HG03432 (cell line): ENCODE data around the gene WRAP73.

Experiments
- ATAC-seq: cut with Tn5 transposase; IDR thresholded peaks from one replicate; pipeline ENCODE4 v1.9.1; 2021; ENCODE audit warnings: mild to moderate bottlenecking, moderate library complexity; ENCODE audit not compliant: unreplicated experiment

Gene WRAP73

GRCh38 chr1:3617806-3618345, 32.0 kb downstream of the WRAP73 start:
- ATAC-seq = no peak

- ATAC-seq = no peak
Measured at GRCh38 chr1:3616861-3617260, 33.0 kb downstream of the WRAP73 start.

- no peak for ATAC-seq
Measured at GRCh38 chr1:3614755-3615742, 34.9 kb downstream of the WRAP73 start.

DNA sequence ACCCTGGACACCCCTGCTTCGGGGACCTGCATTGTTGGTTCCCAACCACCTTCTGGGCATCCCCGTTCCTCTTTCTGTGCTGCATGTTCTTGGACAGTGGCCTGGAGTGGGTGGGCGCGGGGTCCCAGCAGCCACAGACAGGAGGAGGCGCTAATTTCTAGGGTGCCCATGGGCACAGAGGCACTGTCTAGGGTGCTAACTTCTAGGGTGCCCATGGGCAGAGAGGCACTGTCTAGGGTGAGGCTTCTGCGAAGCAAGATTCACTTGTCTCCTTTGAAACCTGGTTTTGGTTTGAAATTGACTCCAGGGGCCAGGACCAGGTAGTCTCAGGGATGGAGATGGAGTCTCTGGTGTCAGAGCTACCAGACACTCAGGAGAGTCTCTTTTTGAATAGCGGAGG, 37.8 kb downstream of the WRAP73 start:
- no peak for ATAC-seq

GRCh38 chr1:3611170-3612019, 38.5 kb downstream of the WRAP73 start, which contains the start of gene MEGF6:
TSS of gene MEGF6 (minus strand) at chr1:3611508. CDS start at chr1:3611268, 240 bp downstream.
- ATAC-seq = no peak

- no peak for ATAC-seq
Measured at GRCh38 chr1:3610527-3611169, 39.3 kb downstream of the WRAP73 start.

DNA sequence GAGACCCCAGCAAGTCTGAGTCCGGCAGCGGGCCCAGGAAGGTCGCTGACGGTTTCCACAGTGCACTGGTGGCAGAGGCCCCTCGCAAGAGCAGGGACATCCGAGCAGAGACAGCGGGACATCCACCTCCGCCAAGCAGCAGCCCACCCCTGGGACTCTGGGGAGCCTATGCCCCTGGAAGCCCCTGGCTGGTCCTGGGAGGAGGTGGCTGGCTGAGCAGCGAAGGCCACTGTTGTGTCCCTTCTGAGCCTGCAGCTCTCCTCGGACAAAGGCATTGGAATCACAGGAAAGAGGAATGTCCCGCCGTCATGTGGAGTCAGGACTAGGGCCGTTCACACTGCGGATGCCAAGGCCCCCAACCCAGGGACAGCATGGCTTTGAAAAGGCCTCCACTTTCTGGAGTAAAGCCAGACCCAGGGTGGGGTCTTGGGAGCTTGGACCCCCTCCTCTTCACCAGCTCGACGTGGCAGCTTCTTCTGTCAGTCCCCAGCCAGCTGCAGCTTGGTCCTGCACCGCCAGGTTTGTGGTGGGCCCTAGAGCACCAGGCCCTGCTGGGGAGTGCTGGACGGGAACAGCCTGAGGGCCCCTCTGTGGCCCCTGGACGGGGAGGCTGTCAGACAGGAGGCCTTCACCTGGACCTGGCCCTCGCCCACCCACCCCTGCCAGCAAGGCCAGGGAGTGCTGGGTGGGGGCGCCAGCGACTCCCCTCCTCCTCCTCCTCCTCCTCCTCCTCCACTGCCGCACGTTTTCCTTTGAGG, 40.0 kb downstream of the WRAP73 start:
- ATAC-seq = no peak

GRCh38 chr1:3609016-3609768, 40.7 kb downstream of the WRAP73 start:
- no peak for ATAC-seq

GRCh38 chr1:3608154-3608553, 41.7 kb downstream of the WRAP73 start:
- no peak for ATAC-seq

- ATAC-seq = no peak
Measured at GRCh38 chr1:3607703-3608065, 42.2 kb downstream of the WRAP73 start.

DNA sequence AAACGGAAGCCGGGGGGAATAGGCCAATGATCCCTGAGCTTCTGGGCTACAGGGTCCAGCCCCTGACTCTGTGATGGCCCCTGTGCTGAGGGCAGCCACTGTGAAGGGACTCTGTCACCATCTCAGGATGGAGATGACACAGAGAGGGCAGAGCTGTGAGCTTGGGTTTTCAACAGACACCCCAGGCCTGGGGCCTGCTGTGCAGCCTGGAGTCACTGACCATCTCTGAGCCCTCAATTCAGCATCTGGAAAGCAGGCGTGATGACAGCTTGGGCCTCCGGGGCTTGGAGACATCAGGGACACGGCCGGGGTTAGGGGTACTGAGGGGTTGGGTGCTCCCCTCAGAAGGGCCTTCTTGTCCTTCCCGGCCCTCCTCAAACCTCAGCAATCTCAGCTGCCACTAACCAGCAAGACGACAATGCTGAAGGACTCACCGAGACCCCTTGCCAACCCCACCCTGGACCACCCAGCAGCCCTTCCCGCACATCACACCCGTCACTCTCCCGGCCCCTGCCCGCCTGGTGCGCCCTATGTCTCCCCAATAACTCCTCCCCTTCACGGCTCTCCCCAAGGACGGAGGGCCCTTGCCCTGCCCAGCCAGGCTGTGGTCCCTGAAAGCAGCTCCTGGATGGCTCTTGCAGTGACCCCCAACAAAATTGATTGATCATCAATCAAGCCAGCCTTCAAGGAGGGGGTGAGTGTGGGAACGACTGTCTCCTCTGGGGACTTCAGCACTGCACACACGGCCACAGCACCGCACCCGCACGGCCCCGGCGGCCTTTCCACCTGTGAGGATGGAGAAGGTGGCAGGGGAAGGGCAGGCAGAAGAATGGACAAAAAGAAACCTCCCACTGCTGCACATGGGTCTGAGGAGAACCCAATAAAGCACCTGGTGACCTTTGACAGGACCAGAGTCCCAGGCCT, 42.9 kb downstream of the WRAP73 start:
- no peak for ATAC-seq

DNA sequence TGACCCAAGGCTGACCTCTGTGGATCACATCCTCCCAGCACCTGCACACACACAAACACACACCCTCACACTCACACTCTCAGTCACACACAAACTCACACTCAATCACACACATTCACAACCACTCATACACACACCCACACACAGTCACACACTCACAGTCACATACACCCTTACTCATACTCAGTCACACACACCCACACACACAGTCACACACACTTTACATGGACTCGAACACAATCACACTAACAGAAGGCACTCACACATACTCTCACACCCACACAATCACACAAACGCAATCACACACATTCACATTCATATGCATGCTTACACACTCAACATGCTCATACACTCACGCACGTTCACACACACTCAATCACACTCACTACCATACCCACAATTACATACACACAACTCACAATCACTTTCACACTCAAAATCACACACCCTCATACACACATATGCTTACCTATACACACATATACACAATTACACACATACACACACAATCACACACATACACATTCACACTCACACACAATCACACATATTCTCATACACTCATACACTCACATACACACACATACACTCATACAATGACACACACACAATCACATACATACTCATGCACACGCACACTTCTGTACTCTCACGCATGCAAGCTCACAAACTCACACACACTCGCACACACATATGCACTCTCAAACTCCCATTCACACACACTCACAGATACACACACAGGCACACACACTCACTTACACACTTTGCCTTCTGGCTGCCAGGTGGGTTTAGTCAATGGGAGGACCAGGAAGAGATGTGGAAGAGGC, 44.7 kb downstream of the WRAP73 start:
- ATAC-seq = no peak

DNA sequence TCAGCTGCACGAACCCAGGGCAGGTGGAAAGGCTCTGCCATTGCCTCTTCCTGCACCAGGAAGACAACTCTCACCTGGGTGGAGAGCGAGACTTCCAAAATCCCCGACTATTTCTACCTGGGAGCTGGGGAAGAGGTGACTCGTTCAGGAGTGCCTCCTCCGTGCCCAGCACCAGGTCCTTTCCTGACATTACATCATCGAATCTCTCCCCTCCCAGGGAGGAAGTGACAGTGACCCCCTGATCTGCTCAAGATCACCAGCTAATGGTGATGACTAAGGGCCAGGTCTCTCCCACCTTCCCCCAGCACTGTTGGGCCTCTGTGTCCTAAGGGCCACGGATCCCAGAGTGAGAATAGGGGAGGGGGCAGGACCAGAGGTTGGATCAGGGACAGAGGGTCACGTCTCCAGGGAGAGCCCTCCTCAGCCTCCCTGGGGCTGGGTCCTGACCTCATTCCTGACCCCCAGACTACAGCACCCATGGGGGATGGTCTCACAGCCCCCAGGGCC, 45.4 kb downstream of the WRAP73 start:
- no peak for ATAC-seq

DNA sequence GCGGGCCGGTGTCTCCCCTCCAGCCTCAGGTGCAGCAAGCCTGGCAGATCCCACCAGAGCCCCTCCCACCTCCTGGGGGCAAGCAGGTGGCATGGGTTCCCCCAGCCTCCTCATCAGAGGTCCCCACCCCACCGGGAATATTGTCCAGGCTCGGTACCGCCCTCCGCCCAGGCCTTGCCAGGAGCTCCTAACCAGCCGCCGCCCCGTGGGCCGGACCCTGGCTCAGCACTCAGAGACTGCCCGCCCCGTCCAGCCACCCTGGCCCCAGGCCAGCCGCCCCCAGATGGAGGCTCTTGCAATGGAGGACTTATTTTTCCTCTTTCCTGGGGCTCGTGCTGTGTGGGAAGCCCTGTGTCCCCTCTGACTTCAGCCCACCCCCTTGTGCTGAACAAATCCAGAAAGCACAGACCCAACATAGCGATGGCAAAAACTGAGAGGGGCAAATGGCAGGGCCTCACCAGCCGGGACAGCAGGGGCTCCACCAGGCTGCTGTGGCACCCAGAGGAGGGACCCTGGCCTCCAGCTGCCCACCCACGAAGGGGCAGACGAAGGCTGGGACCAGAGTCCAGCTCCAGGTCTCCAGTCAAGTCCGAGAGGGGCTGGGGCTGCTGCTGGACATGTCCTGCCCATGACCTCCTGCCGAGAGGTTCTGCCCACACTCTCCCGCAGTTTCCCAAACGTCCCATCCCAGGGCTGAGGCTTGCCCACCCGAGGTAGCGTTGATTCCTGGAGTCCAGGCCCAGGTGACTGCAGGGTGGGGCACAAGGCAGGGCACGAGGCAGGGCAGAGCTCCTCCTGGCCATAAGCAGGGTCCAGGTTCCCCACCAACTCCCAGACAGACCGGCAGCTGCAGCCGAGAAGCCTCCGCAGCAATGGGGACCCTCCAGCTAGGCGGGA, 46.1 kb downstream of the WRAP73 start:
- ATAC-seq = no peak

DNA sequence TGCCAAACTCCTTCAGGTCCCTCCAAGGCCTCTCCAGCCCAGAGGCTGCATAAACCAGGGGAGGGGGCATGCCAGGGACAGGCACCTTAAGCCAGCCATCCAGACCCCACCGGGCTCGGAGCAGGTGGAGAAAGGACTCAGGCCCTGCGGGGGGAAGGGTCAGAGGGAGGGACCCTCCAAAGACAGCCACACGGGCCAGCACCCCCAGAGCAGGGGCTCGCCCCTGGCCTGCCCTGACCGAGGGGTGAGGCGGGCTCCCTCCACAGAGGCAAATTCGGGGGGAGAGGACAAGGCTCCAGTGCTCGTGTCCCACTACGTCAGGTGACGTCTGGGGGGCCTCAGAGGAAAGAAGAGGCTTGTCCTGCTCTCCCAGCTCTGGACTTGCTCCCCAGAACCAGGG, 46.7 kb downstream of the WRAP73 start:
- no peak for ATAC-seq

DNA sequence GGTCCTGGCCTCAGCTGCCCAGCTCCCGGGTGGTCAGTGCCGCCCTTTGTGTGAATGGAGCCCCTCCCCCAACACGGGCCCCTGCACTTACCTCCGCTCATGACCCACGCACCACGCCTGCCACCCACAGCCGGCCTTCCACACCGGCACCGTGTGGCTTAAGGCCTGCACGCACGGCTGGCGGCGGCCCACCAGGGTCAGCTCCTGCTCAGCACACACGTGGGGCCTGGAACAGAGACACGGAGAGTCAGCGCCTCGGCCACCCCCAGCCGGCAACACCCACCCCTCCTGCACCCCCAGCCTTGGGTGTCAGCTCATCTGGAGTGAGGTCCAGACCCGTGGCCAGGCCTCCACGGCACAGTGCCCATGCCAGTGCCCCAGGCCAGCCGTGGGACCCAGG, 47.5 kb downstream of the WRAP73 start:
- no peak for ATAC-seq
